Lower leg skin (tissue), 4 donors: ENCODE measurements around the gene MCM8. TPM values are rescaled to one million over a fixed set of nuclear protein-coding genes. Genes with fewer than 3 reads are reported as not detected.

ENCODE experiments used
- DNase-seq, 2 donors: peaks; one replicate each; pipeline ENCODE4 v3.0.0-alpha.2; 2019; ENCODE audit warnings: low spot score in 2 of 2
- H3K4me3 ChIP-seq: fragments of 200-600 bp; sonication (generic); 2 replicates; pipeline ENCODE4 v1.5.1; 2017; ENCODE audit warnings: mild to moderate bottlenecking, low read depth; ENCODE audit not compliant: poor library complexity, severe bottlenecking
- POLR2A ChIP-seq, 2 donors: fragments of 450-650 bp; IDR thresholded peaks; one replicate each; pipeline ENCODE4 v1.6.1; 2016 to 2017; ENCODE audit warnings: antibody characterized with exemption in 2 of 2, mild to moderate bottlenecking in 1 of 2, moderate library complexity in 1 of 2
- WGBS, 2 donors: methylation state at CpG; one replicate each; pipeline ENCODE4 v1.1.5; 2018; 5-methylcytosine and 5-hydroxymethylcytosine counted together
- intact Hi-C: fragments of 100-400 bp; cut with DNase I; formaldehyde crosslinking; loops from one replicate; pipeline ENCODE4 v1.15.0; 2023; ENCODE audit warnings: low total_unique reads
- total RNA-seq, 4 donors: library from RNA; depleted of rRNA; stranded (reverse); fragments of >200 nt; gene quantifications; one replicate each; pipeline ENCODE4 v1.1.0, GENCODE V29; 2016
- TF ChIP-seq, protein P1 (sequence below), 3 donors: fragments of 450-650 bp; IDR thresholded peaks; one replicate each; pipeline ENCODE4 v1.5.1; 2016; ENCODE audit warnings: antibody characterized with exemption in 3 of 3, mild to moderate bottlenecking in 3 of 3, moderate library complexity in 2 of 3

The MCM8 gene
- total RNA-seq, 4 donors from 2014 or later, result 2.4 to 5.1 (median 4.3) TPM

DNA sequence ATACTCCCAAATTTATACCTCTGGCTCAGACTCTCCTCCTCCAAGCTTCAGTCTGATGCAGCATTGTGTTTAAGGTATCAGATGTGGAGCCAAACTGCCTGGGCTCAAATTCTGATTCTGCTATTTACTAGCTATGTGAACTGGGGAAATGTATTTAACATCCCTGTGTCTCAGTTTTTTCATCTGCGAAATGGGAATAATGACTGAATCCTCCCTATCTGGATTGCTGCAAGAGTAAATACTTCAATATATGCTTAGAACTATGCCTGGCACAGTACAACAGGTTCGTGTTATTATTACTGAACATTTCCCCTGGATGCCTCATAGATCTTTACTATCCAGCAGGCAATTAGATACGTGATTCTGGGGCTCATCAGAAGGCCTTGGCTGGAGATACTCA is 97.9 kb downstream of the MCM8 start:
- TF ChIP-seq POLR2A (IDR thresholded peaks at IDR 0.05), result no peak
- TF ChIP-seq, protein P1, sequence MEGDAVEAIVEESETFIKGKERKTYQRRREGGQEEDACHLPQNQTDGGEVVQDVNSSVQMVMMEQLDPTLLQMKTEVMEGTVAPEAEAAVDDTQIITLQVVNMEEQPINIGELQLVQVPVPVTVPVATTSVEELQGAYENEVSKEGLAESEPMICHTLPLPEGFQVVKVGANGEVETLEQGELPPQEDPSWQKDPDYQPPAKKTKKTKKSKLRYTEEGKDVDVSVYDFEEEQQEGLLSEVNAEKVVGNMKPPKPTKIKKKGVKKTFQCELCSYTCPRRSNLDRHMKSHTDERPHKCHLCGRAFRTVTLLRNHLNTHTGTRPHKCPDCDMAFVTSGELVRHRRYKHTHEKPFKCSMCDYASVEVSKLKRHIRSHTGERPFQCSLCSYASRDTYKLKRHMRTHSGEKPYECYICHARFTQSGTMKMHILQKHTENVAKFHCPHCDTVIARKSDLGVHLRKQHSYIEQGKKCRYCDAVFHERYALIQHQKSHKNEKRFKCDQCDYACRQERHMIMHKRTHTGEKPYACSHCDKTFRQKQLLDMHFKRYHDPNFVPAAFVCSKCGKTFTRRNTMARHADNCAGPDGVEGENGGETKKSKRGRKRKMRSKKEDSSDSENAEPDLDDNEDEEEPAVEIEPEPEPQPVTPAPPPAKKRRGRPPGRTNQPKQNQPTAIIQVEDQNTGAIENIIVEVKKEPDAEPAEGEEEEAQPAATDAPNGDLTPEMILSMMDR (IDR thresholded peaks at IDR 0.05), result no peak
- H3K4me3 ChIP-seq, result no peak overlapping the region
- DNase-seq, result no peak
- intact Hi-C loops, result no loop called here
- WGBS, 2 donors, result 88 to 90% methylated on average over 3 of the region's 3 CpGs

Other genes starting within 250 kb of the MCM8 start
- gene SHLD1, start 200.3 kb upstream of the MCM8 start, total RNA-seq, result 1 to 10 TPM; 1.7 to 4.2 (median 3.4) TPM
- under 1 TPM in 1 of 4 donors, not detected in 3; 0.13 TPM for gene CHGB, start 39.1 kb upstream of the MCM8 start, total RNA-seq
- gene TRMT6, start 119 bp upstream of the MCM8 start, total RNA-seq, result 10 to 100 TPM; 10.2 to 16.1 (median 11.4) TPM
- gene CRLS1, start 55.5 kb downstream of the MCM8 start, total RNA-seq, result 10 to 100 TPM; 23.0 to 29.0 (median 25.3) TPM
- not detected for gene LRRN4, start 103.4 kb downstream of the MCM8 start, total RNA-seq
- 10 to 100 TPM; 24.2 to 33.0 (median 27.8) TPM for gene FERMT1, start 172.4 kb downstream of the MCM8 start, total RNA-seq